PC-3 (cell line): ENCODE data around the gene BLCAP.

Experiments used
- EZH2 ChIP-seq: fragments of 300-600 bp; sonication (generic); IDR thresholded peaks from one replicate; pipeline ENCODE4 v1.6.1; 2017; ENCODE audit warnings: antibody characterized with exemption, mild to moderate bottlenecking, low read length; ENCODE audit not compliant: unreplicated experiment
- TF ChIP-seq, protein P1 (sequence below): fragments of 300-600 bp; sonication (generic); conservative IDR thresholded peaks from 2 replicates; pipeline ENCODE4 v1.5.1; 2017; ENCODE audit warnings: antibody characterized with exemption, low read depth, mild to moderate bottlenecking, low read length

DNA sequence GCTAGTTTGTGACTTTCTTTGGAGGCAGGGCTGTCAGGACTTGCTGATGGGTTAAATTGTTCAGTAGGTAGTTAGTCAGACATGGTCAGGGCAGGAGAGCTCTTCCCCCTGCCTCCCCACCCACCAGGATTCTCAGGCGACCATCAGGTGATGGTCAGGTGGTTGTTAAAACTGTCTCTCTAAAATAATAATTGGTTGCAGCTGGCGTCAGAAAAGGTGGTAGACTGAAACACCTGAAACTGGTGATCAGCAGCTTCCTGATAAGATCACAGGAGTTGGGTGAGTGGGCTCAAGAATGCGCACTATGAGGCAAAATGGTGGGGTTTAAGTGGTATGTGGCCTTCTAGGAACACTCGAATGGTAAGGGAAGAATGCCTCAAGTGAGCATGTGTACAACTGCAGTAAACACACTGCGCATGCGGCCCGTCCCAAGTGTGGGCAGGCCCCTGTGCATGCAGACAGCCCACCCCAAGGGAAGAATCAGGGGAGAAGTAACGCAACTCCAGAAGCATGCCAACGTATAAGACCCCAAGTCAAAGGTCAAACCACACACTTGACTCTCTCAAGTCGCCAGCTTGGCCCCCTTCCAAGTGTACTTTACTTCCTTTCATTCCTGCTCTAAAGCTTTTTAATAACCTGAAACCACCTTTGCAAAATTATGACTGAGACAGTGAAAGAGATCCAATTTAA lies 7.9 kb upstream of the BLCAP start:
- TF ChIP-seq, protein P1, sequence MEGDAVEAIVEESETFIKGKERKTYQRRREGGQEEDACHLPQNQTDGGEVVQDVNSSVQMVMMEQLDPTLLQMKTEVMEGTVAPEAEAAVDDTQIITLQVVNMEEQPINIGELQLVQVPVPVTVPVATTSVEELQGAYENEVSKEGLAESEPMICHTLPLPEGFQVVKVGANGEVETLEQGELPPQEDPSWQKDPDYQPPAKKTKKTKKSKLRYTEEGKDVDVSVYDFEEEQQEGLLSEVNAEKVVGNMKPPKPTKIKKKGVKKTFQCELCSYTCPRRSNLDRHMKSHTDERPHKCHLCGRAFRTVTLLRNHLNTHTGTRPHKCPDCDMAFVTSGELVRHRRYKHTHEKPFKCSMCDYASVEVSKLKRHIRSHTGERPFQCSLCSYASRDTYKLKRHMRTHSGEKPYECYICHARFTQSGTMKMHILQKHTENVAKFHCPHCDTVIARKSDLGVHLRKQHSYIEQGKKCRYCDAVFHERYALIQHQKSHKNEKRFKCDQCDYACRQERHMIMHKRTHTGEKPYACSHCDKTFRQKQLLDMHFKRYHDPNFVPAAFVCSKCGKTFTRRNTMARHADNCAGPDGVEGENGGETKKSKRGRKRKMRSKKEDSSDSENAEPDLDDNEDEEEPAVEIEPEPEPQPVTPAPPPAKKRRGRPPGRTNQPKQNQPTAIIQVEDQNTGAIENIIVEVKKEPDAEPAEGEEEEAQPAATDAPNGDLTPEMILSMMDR = no peak
- TF ChIP-seq EZH2 = no peak
